Left lung (tissue), 10 donors: ENCODE measurements around the gene LRRC61. TPM values are rescaled to one million over a fixed set of nuclear protein-coding genes. Genes with fewer than 3 reads are reported as not detected.

Source experiments
- ATAC-seq: fragments of 200-7000 bp; cut with Tn5 transposase; one replicate; pipeline ENCODE4 v1.9.1; 2020; ENCODE audit warnings: moderate library complexity
- DNase-seq, 4 donors: peaks; one replicate each; pipeline ENCODE4 v3.0.0-alpha.2; 2013 to 2020
- H3K27ac ChIP-seq, 2 donors: fragments of 200-600 bp; sonication (generic) in 1 of 2; one replicate each; pipeline versions ENCODE4 v1.5.0 to v1.8.0; 2020 to 2021
- H3K27me3 ChIP-seq, 2 donors: fragments of 200-600 bp; sonication (generic) in 1 of 2; one replicate each; pipeline versions ENCODE4 v1.5.0 to v1.8.0; 2020 to 2021
- H3K36me3 ChIP-seq, 2 donors: fragments of 200-600 bp; sonication (generic) in 1 of 2; one replicate each; pipeline versions ENCODE4 v1.5.0 to v1.8.0; 2020 to 2021
- H3K4me1 ChIP-seq, 2 donors: fragments of 200-600 bp; one replicate each; pipeline ENCODE4 v1.8.0; 2021
- H3K4me3 ChIP-seq, 2 donors: fragments of 200-600 bp; sonication (generic) in 1 of 2; one replicate each; pipeline versions ENCODE4 v1.5.0 to v1.8.0; 2020 to 2021; ENCODE audit warnings: mild to moderate bottlenecking in 1 of 2
- H3K9me3 ChIP-seq, 2 donors: fragments of 200-600 bp; sonication (generic) in 1 of 2; one replicate each; pipeline versions ENCODE4 v1.5.0 to v1.8.0; 2020 to 2021
- CTCF ChIP-seq, 2 donors: fragments of 200-600 bp; sonication (generic) in 1 of 2; IDR thresholded peaks; one replicate each; pipeline versions ENCODE4 v1.5.0 to v1.8.0; 2021; ENCODE audit warnings: antibody characterized with exemption in 2 of 2
- intact Hi-C, 2 donors: fragments of 100-400 bp; cut with DNase I; formaldehyde crosslinking; loops; one replicate each; pipeline versions ENCODE4 v1.11.2 to v1.14.2; 2022
- polyA plus RNA-seq, 6 donors: library from polyadenylated mRNA; unstranded; fragments of 120-200 nt; gene quantifications; one replicate each; pipeline ENCODE4 v1.2.1, GENCODE V29; 2013; ENCODE audit not compliant: insufficient read length in 6 of 6
- total RNA-seq, 2 donors: library from RNA; stranded (reverse); fragmentation: NEBNext Ultra II Directional; extraction: Animal tissue kit (Norgen Biotek cat#: 25700); gene quantifications; one replicate each; pipeline ENCODE4 v1.2.1, GENCODE V29; 2021
- donor health status: DM: no; HTN: yes; CAD: no.
- donor health status: DM: no; HTN: no; CAD: no.

The LRRC61 gene
- total and polyA plus RNA-seq, 8 donors, result 9.0 to 22.5 (median 19.3) TPM

GRCh38 chr7:150325110-150325611 lies 2.0 kb downstream of the LRRC61 start:
- Histone ChIP-seq H3K36me3 (peaks cover 0 to 33% of the 10 kb centered on the region in 2 donors), H3K27ac (peak overlapping the region; percentile 94 to 95), H3K27me3 (peaks cover 0 to 14% of the 10 kb centered on the region in 2 donors), H3K4me3 (peak overlapping the region in 1 of 2 donors; percentile 57), H3K9me3 (no peaks in the 10 kb centered on the region), H3K4me1 (peaks cover 27 to 43% of the 10 kb centered on the region in 2 donors)
- ATAC-seq, result peak; percentile 4
- intact Hi-C loops, result no loop called here
- TF ChIP-seq CTCF (IDR thresholded peaks at IDR 0.05), result no peak
- peak; percentile 63 to 86 (median 77) for DNase-seq

- DNase-seq (no peak), ATAC-seq (no peak)
- peak overlapping the region in 1 of 2 donors; percentile 95 for H3K27ac ChIP-seq
- no peaks in the 10 kb centered on the region for H3K9me3 ChIP-seq
- intact Hi-C loops, result no loop called here
- H3K4me3 ChIP-seq, result no peak overlapping the region
- no peak for TF ChIP-seq CTCF (IDR thresholded peaks at IDR 0.05)
- peaks cover 0 to 14% of the 10 kb centered on the region in 2 donors for H3K27me3 ChIP-seq
- peaks cover 27 to 37% of the 10 kb centered on the region in 2 donors for H3K4me1 ChIP-seq
- peaks cover 0 to 40% of the 10 kb centered on the region in 2 donors for H3K36me3 ChIP-seq
Measured at GRCh38 chr7:150325901-150326300, 2.7 kb downstream of the LRRC61 start.

GRCh38 chr7:150326657-150327268 lies 3.6 kb downstream of the LRRC61 start:
- DNase-seq (no peak), ATAC-seq (no peak)
- peaks cover 0 to 14% of the 10 kb centered on the region in 2 donors for H3K27me3 ChIP-seq
- H3K9me3 ChIP-seq, result no peaks in the 10 kb centered on the region
- peaks cover 0 to 46% of the 10 kb centered on the region in 2 donors for H3K36me3 ChIP-seq
- H3K4me1 ChIP-seq, result peaks cover 26 to 31% of the 10 kb centered on the region in 2 donors
- H3K4me3 ChIP-seq, result no peak overlapping the region
- no peak for TF ChIP-seq CTCF (IDR thresholded peaks at IDR 0.05)
- H3K27ac ChIP-seq, result no peak overlapping the region
- intact Hi-C loops, result no loop called here

GRCh38 chr7:150327308-150327707 lies 4.2 kb downstream of the LRRC61 start:
- no peak for DNase-seq
- TF ChIP-seq CTCF (IDR thresholded peaks at IDR 0.05), result no peak
- Histone ChIP-seq H3K36me3 (peaks cover 0 to 46% of the 10 kb centered on the region in 2 donors), H3K4me3 (no peak overlapping the region), H3K27me3 (peaks cover 0 to 13% of the 10 kb centered on the region in 2 donors), H3K4me1 (peaks cover 21 to 28% of the 10 kb centered on the region in 2 donors), H3K27ac (no peak overlapping the region), H3K9me3 (no peaks in the 10 kb centered on the region)
- intact Hi-C loops, result no loop called here
- no peak for ATAC-seq

GRCh38 chr7:150329331-150330120 lies 6.4 kb downstream of the LRRC61 start:
- Histone ChIP-seq H3K36me3 (peaks cover 0 to 55% of the 10 kb centered on the region in 2 donors), H3K27ac (no peak overlapping the region), H3K4me1 (peaks cover 11 to 13% of the 10 kb centered on the region in 2 donors), H3K27me3 (no peaks in the 10 kb centered on the region), H3K9me3 (no peaks in the 10 kb centered on the region), H3K4me3 (no peak overlapping the region)
- DNase-seq (no peak), ATAC-seq (no peak)
- TF ChIP-seq CTCF (IDR thresholded peaks at IDR 0.05), result no peak
- intact Hi-C loops, result no loop called here
